Fibroblast of peridontal ligament (primary cell): ENCODE measurements around the gene TEX101.
"Not testable (repeated sequence)": the region's sequence is repeated elsewhere in the genome, so short reads cannot be mapped to it uniquely, and the experiment has no call there.

Experiments
- DNase-seq: peaks from one replicate; pipeline ENCODE4 v3.0.0-alpha.2; 2010; ENCODE audit errors: extremely low read depth

The TEX101 gene

GRCh38 chr19:43420954-43421353 is 6.3 kb downstream of the TEX101 start:
- no peak for DNase-seq

GRCh38 chr19:43422000-43422688 is 7.5 kb downstream of the TEX101 start:
- no peak for DNase-seq

GRCh38 chr19:43422689-43423066 is 8.0 kb downstream of the TEX101 start:
- DNase-seq: no peak

GRCh38 chr19:43423779-43424178 is 9.1 kb downstream of the TEX101 start:
- no peak for DNase-seq

- DNase-seq: peak; percentile 25
Observed at GRCh38 chr19:43425567-43426392, 11.1 kb downstream of the TEX101 start.

- DNase-seq: no peak
Observed at GRCh38 chr19:43429395-43429794, 14.7 kb downstream of the TEX101 start.

GRCh38 chr19:43430142-43430710 is 15.5 kb downstream of the TEX101 start:
- DNase-seq: no peak

- DNase-seq: no peak
Observed at GRCh38 chr19:43430976-43431375, 16.3 kb downstream of the TEX101 start.

GRCh38 chr19:43433358-43433673 is 18.6 kb downstream of the TEX101 start:
- DNase-seq: no peak

- no peak for DNase-seq
Observed at GRCh38 chr19:43433689-43434088, 19.0 kb downstream of the TEX101 start.

- no peak for DNase-seq
Observed at GRCh38 chr19:43435775-43436174, 21.1 kb downstream of the TEX101 start.

- not testable (repeated sequence) for DNase-seq
Observed at GRCh38 chr19:43437284-43437683, 22.6 kb downstream of the TEX101 start.

GRCh38 chr19:43437712-43438111 is 23.0 kb downstream of the TEX101 start:
- DNase-seq: no peak

GRCh38 chr19:43438291-43439031 is 23.8 kb downstream of the TEX101 start:
- DNase-seq: peak; percentile 92

GRCh38 chr19:43439032-43439708 is 24.5 kb downstream of the TEX101 start:
- DNase-seq: peak; percentile 40

GRCh38 chr19:43439709-43440063 is 25.0 kb downstream of the TEX101 start:
- DNase-seq: no peak

GRCh38 chr19:43441716-43442115 is 27.0 kb downstream of the TEX101 start:
- DNase-seq: peak; percentile 7

- not testable (repeated sequence) for DNase-seq
Observed at GRCh38 chr19:43444091-43444490, 29.4 kb downstream of the TEX101 start.

GRCh38 chr19:43444531-43445287 is 30.0 kb downstream of the TEX101 start:
- no peak for DNase-seq

GRCh38 chr19:43445426-43445825 is 30.7 kb downstream of the TEX101 start:
- no peak for DNase-seq
